Measurements from ENCODE around the gene NAA40.
"Not testable (repeated sequence)": the region's sequence is repeated elsewhere in the genome, so short reads cannot be mapped to it uniquely, and the experiment has no call there.

NAA40 gene

DNA sequence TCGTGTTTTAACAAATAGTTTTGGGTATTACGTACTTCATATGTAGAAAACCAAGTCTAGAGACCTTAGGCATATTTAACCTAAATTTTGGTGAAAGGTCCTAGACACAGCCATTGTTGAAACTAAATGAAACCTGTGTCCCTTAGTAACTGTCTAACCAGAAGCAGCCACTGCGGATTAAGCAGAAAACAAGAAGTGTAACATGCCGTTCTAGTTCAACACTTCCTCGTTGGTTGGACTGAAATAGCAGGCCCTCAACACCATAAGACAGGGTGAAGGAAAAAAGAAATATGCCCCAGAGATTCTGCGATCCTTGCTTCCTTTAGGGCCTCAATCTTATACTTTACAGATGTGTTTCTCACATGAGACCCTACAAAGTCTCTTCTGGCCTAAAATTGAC is 2.0 kb downstream of the NAA40 start:
- DNase-seq: no peak

GRCh38 chr11:63941901-63942300 is 3.1 kb downstream of the NAA40 start:
- DNase-seq: no peak

DNA sequence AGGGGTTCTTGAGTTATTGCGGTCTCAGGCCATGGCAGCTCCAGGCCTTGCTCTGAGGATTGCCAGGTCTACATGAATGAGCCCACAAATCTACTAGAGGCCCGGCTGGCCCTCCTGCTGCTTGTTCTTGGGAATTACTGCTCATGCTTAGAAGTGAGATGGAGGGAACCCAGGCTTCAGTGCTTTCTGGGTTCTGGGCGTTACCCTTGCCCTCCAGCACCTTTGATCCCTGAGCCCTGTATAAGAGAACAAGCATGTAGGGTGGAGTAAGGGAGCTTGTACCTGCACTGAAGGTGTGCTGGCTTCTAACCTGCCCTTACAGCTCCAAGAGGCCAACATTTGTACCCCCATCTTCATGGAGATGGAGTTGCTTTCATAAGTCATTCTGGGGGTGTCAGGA is 4.0 kb downstream of the NAA40 start:
- no peak for DNase-seq

DNA sequence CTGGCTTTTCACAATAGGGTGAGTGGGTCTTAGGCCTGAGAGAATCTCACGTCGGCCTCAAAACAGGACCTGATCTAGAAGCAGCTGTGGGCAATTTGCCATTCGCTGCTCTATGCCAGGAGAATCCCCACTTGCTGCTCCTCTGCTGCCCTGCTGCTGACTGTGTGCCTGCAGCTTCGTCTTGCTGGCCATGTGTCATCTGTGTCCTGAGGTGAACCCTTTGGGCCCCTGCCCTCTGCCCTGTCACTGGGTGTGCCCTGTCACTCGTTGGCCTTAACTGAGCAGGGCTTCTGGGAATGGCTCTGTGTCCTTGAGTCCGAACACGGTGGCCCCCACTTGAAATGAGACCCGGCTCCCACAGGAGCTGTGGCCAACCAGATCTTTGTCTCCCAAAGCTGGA is 6.2 kb downstream of the NAA40 start:
- DNase-seq: no peak

DNA sequence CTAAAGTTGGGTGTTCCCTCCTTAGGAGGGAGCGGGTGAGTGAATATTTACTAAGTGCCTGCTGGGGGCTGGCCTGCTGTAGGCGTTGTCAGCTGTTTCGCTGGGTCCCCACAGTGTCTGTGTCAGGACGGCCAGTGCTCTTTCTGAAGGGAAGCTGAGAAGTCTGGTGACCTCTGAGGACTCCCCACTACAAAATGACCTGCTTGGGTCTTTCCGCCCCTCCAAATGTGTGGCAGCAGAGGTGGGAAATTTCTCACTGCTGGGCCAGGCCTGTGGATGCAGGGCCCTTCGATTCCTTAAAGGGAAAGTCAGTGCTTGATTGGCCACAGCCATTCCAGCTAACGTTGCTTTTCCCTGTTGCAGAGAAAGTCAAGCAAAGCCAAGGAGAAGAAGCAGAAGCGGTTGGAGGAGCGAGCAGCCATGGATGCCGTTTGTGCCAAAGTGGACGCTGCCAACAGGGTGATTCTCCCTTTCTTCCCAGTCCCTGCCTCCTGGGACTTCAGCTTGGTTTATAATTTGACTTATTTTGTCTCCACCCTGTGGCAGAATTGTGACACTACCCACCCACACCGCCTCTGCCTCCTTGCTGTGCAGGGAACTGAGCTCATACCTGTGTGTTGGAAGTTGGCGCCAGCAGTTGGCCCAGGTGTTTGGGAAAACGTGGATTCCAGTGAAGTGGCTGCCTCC is 6.8 kb downstream of the NAA40 start:
- DNase-seq: peak; percentile 35

GRCh38 chr11:63951779-63952536 is 13.2 kb downstream of the NAA40 start:
- no peak for DNase-seq

GRCh38 chr11:63952570-63952969 is 13.8 kb downstream of the NAA40 start:
- no peak for DNase-seq

- DNase-seq: no peak
Measured at GRCh38 chr11:63958008-63958407, 19.2 kb downstream of the NAA40 start.

- peak; percentile 49 for DNase-seq
Measured at GRCh38 chr11:63961608-63962412, 23.0 kb downstream of the NAA40 start.

GRCh38 chr11:63963895-63964294 is 25.1 kb downstream of the NAA40 start:
- not testable (repeated sequence) for DNase-seq

DNA sequence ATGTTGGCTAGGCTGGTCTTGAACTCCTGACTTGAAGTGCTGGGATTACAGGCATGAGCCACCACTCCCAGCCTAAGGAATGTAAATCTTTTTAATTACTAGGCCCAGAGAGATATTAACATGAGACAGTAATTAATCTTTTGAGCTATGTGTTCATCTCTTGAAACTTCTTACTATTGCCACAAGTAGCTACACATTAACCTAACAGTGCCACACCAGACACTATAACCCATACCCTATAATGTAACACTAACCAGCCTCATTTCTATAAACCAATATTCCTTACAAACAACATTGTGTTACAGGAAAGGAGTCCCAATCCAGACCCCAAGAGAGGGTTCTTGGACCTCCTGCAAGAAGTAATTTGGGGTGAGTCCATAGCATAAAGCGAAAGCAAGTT is 27.6 kb downstream of the NAA40 start:
- no peak for DNase-seq

GRCh38 chr11:63969461-63969860 is 30.7 kb downstream of the NAA40 start:
- DNase-seq: no peak

DNA sequence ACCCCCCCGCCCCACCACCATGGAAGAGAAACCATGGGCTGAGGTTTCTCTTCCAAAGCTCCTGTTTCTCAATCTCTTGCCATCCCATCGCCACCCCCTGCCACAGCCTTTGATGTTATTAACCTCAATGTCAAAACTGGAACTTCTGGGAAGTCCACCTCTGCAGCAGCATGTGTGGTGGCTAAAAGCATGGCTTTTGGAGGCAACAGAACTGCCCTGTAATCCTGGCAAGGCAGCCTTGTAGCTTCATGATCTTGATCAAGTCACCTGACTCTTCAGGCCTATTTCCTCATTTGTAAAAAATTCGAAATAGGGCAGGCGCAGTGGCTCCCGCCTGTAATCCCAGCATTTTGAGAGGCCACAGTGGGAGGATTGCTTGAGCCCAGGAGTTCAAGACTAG is 32.1 kb downstream of the NAA40 start:
- no peak for DNase-seq

GRCh38 chr11:63973912-63974258 is 35.1 kb downstream of the NAA40 start:
- not testable (repeated sequence) for DNase-seq

DNA sequence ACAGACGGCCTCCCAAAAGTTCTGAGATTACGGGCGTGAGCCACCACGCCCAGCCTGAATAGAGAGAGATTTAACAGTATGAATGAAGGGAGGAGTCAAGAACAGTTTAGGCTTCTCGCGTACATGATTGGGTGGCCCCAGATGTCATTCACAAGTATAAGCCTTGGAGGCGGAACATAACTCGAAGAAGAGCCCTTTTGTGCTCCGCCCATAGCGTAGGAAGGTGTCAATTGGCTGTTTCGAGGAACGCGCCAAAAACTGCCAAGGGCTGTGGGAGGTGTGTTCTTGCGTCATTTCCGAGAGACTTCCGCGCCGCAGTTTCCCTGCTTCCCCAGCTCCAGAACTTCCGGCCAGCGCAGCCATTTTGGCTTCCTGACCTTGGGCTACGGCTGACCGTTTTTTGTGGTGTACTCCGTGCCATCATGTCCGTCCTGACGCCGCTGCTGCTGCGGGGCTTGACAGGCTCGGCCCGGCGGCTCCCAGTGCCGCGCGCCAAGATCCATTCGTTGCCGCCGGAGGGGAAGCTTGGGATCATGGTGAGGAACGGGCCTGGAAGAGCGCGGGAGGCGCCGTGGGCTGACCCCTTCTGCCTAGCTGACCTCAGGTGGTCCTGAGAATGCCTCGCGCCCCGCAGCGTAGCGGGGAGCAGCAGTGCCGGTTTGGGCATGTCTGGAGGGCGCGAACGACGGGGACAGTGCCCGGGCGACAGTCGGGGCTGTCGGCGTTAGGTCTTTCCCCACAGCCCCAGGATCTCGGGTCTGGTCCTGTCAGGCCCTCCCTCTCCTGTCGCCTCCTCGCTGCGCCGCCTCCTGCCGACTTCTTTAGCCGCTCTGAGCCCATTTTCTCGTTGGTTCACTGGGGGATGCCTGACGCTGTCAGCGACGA is 35.7 kb downstream of the NAA40 start, which contains the start of gene COX8A:
Gene COX8A, plus strand, starts transcription at position 362 of the 885 bp plus-strand sequence. Its CDS starts 61 bp downstream, at position 423.
- DNase-seq: peak; percentile 99

GRCh38 chr11:63978551-63979239 is 39.9 kb downstream of the NAA40 start:
- DNase-seq: no peak

GRCh38 chr11:63979426-63979825 is 40.6 kb downstream of the NAA40 start:
- no peak for DNase-seq

GRCh38 chr11:63985812-63986155 is 47.0 kb downstream of the NAA40 start:
- DNase-seq: peak; percentile 66

DNA sequence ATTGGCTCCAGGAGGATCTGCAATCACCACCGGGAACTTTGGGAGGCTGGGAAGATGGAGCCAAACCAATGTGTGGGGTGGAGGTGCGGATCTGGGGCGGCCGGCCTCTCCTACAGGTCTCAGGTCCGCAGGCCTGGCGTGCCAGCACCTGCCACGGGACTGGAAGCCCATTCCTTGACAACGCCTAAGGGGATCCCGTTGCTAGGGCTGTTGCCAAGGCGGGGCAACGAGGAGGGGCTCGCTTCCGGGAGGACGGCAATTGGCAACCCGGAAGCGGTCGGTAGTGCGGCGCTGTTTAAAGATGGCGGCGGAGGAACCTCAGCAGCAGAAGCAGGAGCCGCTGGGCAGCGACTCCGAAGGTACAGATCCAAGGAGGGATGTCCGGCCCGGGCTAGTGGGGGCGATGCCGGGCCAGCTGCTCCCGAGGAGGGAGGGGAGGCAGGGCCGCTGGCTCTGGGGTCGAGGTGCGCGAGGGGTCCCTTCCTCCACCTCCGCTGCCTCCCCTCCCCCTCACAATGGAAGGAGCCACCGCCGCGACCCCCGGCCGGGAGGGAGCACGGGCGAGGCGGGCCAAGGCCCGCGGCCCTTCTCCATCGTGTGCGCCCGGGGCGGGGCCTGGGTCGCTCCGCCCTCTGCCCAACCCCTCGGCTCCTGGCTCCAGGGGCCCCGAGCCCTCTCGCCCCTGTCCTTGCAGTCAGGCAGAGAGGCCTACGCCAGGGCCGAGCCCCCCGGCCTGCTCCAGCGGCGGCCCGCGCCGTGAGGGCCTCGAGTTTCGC is 47.5 kb downstream of the NAA40 start, which contains the start of gene OTUB1:
Gene OTUB1, plus strand, starts transcription at position 283 of the 776 bp plus-strand sequence. Its CDS starts 19 bp downstream, at position 302.
- DNase-seq: peak; percentile 95

DNA sequence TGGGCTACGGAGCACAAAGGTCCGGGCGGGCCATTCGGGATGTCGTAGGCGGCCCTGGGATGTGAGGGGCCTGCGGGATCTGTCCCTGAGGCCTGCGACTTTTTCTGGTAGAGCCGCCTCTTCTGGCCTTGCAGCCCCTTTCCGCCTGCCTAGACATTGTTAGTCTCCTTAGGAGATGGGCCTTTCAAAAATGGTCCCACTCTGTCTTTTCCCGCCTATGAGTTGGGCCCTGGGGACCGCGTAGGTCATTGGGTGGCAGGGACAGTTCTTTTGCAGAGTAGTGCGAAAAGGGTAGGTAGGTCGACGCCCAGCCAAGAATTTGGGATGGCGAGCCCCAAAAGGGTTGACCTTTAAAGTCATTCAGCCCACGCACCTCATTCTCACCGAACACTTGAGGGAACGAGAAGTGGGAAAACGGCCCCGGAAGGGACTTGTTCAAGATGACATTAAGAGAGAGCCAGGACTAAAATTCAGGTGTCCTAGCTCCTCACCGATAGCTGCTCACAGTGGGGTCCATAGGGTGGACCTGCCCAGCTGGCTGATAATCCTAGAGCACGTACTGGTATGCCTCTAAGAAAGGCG is 48.2 kb downstream of the NAA40 start:
- no peak for DNase-seq

- DNase-seq: no peak
Measured at GRCh38 chr11:63991558-63991957, 52.8 kb downstream of the NAA40 start.

Measured in DMS79 (cell line).